ENCODE results near the gene CCDC178. TPM values are rescaled to one million over a fixed set of nuclear protein-coding genes. Genes with fewer than 3 reads are reported as not detected.

The CCDC178 gene
- total RNA-seq, 2 donors from 2014 or later = 1.6 TPM; not detected in 1

GRCh38 chr18:33076601-33077000, 363.9 kb downstream of the CCDC178 start:
- DNase-seq (ENCODE audit: low spot score) (no peak), ATAC-seq (ENCODE audit: insufficient number of reproducible peaks, low FRiP score, low read depth) (no peak)
- H3K4me3 ChIP-seq = no peak overlapping the region
- H3K9me3 ChIP-seq = no peaks in the 10 kb centered on the region
- no peak overlapping the region for H3K27ac ChIP-seq
- no peaks in the 10 kb centered on the region for H3K4me1 ChIP-seq (ENCODE audit: control insufficient read depth in 1 of 2, low read depth in 2 of 2)
- no peak for TF ChIP-seq CTCF (IDR thresholded peaks at IDR 0.05)
- no peaks in the 10 kb centered on the region for H3K27me3 ChIP-seq (replicated peaks; ENCODE audit: insufficient read depth)
- no peaks in the 10 kb centered on the region for H3K36me3 ChIP-seq

- no peak for DNase-seq (ENCODE audit: low spot score)
- Histone ChIP-seq H3K4me3 (no peak overlapping the region), H3K9me3 (no peaks in the 10 kb centered on the region), H3K27ac (no peak overlapping the region), H3K4me1 (ENCODE audit: control insufficient read depth in 1 of 2, low read depth in 2 of 2) (no peaks in the 10 kb centered on the region), H3K27me3 (replicated peaks; ENCODE audit: insufficient read depth) (no peaks in the 10 kb centered on the region), H3K36me3 (no peaks in the 10 kb centered on the region)
- TF ChIP-seq CTCF (IDR thresholded peaks at IDR 0.05) = no peak
- no peak for ATAC-seq (ENCODE audit: insufficient number of reproducible peaks, low FRiP score, low read depth)
Observed at GRCh38 chr18:33074125-33074524, 366.4 kb downstream of the CCDC178 start.

GRCh38 chr18:33062834-33063364, 377.6 kb downstream of the CCDC178 start:
- no peaks in the 10 kb centered on the region for H3K27me3 ChIP-seq (replicated peaks; ENCODE audit: insufficient read depth)
- H3K9me3 ChIP-seq = no peaks in the 10 kb centered on the region
- no peaks in the 10 kb centered on the region for H3K4me1 ChIP-seq (ENCODE audit: control insufficient read depth in 1 of 2, low read depth in 2 of 2)
- no peak overlapping the region for H3K4me3 ChIP-seq
- no peak overlapping the region for H3K27ac ChIP-seq
- no peaks in the 10 kb centered on the region for H3K36me3 ChIP-seq
- ATAC-seq (ENCODE audit: insufficient number of reproducible peaks, low FRiP score, low read depth) = no peak
- DNase-seq (ENCODE audit: low spot score) = no peak
- TF ChIP-seq CTCF (IDR thresholded peaks at IDR 0.05) = no peak

GRCh38 chr18:33052886-33053285, 387.6 kb downstream of the CCDC178 start:
- Histone ChIP-seq H3K4me3 (no peak overlapping the region), H3K27ac (no peak overlapping the region), H3K4me1 (ENCODE audit: control insufficient read depth in 1 of 2, low read depth in 2 of 2) (no peaks in the 10 kb centered on the region), H3K36me3 (no peaks in the 10 kb centered on the region), H3K9me3 (no peaks in the 10 kb centered on the region), H3K27me3 (replicated peaks; ENCODE audit: insufficient read depth) (no peaks in the 10 kb centered on the region)
- ATAC-seq (ENCODE audit: insufficient number of reproducible peaks, low FRiP score, low read depth) (no peak), DNase-seq (ENCODE audit: low spot score) (no peak)
- TF ChIP-seq CTCF (IDR thresholded peaks at IDR 0.05) = no peak

GRCh38 chr18:33051407-33051806, 389.1 kb downstream of the CCDC178 start:
- no peak for ATAC-seq (ENCODE audit: insufficient number of reproducible peaks, low FRiP score, low read depth)
- H3K27me3 ChIP-seq (replicated peaks; ENCODE audit: insufficient read depth) = no peaks in the 10 kb centered on the region
- H3K9me3 ChIP-seq = no peaks in the 10 kb centered on the region

More at GRCh38 chr18:33051407-33051806, 389.1 kb downstream of the CCDC178 start:
- TF ChIP-seq CTCF (IDR thresholded peaks at IDR 0.05) = no peak
- H3K36me3 ChIP-seq = no peaks in the 10 kb centered on the region
- H3K4me1 ChIP-seq (ENCODE audit: control insufficient read depth in 1 of 2, low read depth in 2 of 2) = no peaks in the 10 kb centered on the region
- H3K27ac ChIP-seq = no peak overlapping the region
- no peak overlapping the region for H3K4me3 ChIP-seq
- no peak for DNase-seq (ENCODE audit: low spot score)
